Mucosa of stomach (tissue), 1 donor: ENCODE results near the gene VSIG2.
A peak's percentile ranks its signal among the peaks of the same experiment; 100 is the strongest.
"Not testable (repeated sequence)": the region's sequence is repeated elsewhere in the genome, so short reads cannot be mapped to it uniquely, and the experiment has no call there.

Experiments used
- H3K27me3 ChIP-seq: one replicate; pipeline ENCODE4 v1.7.0; 2013; ENCODE audit warnings: mild to moderate bottlenecking, low read length; ENCODE audit not compliant: control insufficient read depth, insufficient read depth
- H3K36me3 ChIP-seq: one replicate; pipeline ENCODE4 v1.7.0; 2013; ENCODE audit warnings: low read length; ENCODE audit not compliant: control insufficient read depth, insufficient read depth
- H3K4me1 ChIP-seq: one replicate; pipeline ENCODE4 v1.7.0; 2013; ENCODE audit warnings: mild to moderate bottlenecking, low read length; ENCODE audit not compliant: control insufficient read depth, insufficient read depth
- H3K4me3 ChIP-seq: one replicate; pipeline ENCODE4 v1.7.0; 2013; ENCODE audit warnings: low read length
- H3K9ac ChIP-seq: one replicate; pipeline ENCODE4 v1.7.0; 2013; ENCODE audit warnings: mild to moderate bottlenecking, low read length, moderate library complexity
- H3K9me3 ChIP-seq: one replicate; pipeline ENCODE4 v1.7.0; 2013; ENCODE audit warnings: mild to moderate bottlenecking, low read length, moderate library complexity; ENCODE audit not compliant: control insufficient read depth
- donor health status: Pancreatic carcinoma.

VSIG2 gene

DNA sequence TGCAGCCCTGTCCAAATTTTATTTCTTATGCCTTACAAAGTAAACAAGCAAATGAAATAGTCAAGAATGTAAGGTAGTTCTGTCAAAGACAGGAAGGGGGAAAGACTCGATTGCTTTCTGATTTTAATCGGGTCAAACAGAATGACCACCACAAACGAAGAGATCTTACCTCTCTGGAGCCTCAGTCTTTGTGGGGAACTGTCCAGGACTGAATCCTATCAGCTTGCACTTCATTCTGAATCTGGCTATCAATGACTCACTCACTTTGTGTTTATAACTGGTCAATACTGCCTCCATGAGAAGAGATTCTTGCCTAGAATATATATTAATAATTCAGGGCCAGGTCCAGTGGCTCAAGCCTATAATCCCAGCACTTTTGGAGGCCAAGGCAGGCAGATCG is 30.9 kb upstream of the VSIG2 start:
- H3K9me3 ChIP-seq: no peaks in the 10 kb centered on the region
- no peak overlapping the region for H3K9ac ChIP-seq
- no peak overlapping the region for H3K4me3 ChIP-seq
- no peaks in the 10 kb centered on the region for H3K27me3 ChIP-seq
- peaks cover 11% of the 10 kb centered on the region for H3K4me1 ChIP-seq
- H3K36me3 ChIP-seq: no peaks in the 10 kb centered on the region

DNA sequence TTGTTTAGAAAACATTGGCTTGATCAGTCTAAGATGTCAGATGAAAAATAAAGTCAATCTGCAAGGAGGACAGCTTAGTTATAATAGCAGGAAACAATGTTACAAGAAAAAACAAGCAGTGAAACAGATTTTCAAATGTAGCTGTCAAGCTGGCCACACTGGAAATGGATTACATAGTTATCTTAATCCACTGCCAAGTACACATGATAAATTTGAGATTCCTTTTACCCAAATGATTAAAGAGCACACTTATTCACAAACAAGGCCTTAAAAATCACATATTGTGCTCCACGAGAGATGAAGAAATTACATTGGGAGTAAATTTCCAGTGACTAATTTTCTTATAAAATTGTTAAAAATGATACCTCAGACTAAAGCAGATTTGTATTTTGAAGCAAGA is 27.5 kb upstream of the VSIG2 start:
- Histone ChIP-seq H3K27me3 (no peaks in the 10 kb centered on the region), H3K4me3 (no peak overlapping the region), H3K36me3 (no peaks in the 10 kb centered on the region), H3K9me3 (no peaks in the 10 kb centered on the region), H3K9ac (no peak overlapping the region), H3K4me1 (peaks cover 11% of the 10 kb centered on the region)

DNA sequence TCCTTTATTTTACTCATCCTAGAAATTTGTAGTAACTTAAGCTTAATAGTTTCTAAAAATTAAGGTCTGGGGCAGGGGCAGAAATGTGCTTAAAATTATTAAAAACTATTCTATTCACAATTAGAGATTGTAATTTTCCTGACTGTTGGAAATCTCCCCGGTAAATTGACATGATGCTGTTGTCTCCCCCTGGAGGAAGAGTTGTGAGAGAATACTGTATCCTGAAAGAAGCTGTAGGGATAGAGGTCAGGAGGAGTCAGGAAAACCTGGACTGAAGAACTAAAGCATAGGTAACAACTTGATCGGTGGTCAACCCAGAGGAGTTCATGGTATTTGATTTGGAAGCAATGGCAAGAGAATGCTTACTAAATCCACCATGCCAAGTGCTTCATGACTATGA is 26.2 kb upstream of the VSIG2 start:
- H3K4me3 ChIP-seq: no peak overlapping the region
- peaks cover 5% of the 10 kb centered on the region for H3K4me1 ChIP-seq
- H3K36me3 ChIP-seq: no peaks in the 10 kb centered on the region
- no peak overlapping the region for H3K9ac ChIP-seq
- H3K9me3 ChIP-seq: no peaks in the 10 kb centered on the region
- no peaks in the 10 kb centered on the region for H3K27me3 ChIP-seq

- no peaks in the 10 kb centered on the region for H3K27me3 ChIP-seq
- no peak overlapping the region for H3K9ac ChIP-seq
- H3K36me3 ChIP-seq: no peaks in the 10 kb centered on the region
- no peaks in the 10 kb centered on the region for H3K9me3 ChIP-seq
- H3K4me1 ChIP-seq: no peaks in the 10 kb centered on the region
- no peak overlapping the region for H3K4me3 ChIP-seq
Measured at GRCh38 chr11:124776865-124777645, 25.0 kb upstream of the VSIG2 start.

GRCh38 chr11:124770959-124771358 is 18.9 kb upstream of the VSIG2 start:
- not testable (repeated sequence) for H3K27me3 ChIP-seq, H3K9me3 ChIP-seq, H3K4me3 ChIP-seq, H3K9ac ChIP-seq, H3K36me3 ChIP-seq, H3K4me1 ChIP-seq

- H3K27me3 ChIP-seq: no peaks in the 10 kb centered on the region
- peaks cover 8% of the 10 kb centered on the region for H3K4me1 ChIP-seq
- no peak overlapping the region for H3K9ac ChIP-seq
- H3K4me3 ChIP-seq: no peak overlapping the region
- no peaks in the 10 kb centered on the region for H3K36me3 ChIP-seq
- H3K9me3 ChIP-seq: no peaks in the 10 kb centered on the region
Measured at GRCh38 chr11:124769806-124770774, 18.0 kb upstream of the VSIG2 start.

DNA sequence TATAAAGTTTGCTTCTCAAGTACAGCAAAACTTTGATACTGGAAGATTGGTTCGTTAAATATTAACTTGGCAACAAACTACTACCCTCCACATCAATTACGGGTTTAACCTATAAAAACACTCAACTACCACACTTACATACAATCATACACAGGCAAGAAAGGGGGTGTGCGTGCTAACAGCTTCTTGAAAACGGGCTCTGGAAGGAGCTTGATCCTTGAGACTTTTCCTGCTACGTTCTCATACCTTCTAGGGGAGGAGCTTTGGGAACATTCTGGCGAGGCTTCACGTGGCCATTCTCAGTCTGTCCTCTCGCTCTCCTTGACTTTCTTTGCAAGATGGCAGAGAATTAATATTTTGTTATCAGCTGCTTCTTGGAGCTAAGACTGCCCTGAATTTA is 16.9 kb upstream of the VSIG2 start:
- Histone ChIP-seq H3K9me3 (no peaks in the 10 kb centered on the region), H3K36me3 (no peaks in the 10 kb centered on the region), H3K27me3 (no peaks in the 10 kb centered on the region), H3K4me1 (peaks cover 9% of the 10 kb centered on the region), H3K9ac (no peak overlapping the region), H3K4me3 (no peak overlapping the region)

DNA sequence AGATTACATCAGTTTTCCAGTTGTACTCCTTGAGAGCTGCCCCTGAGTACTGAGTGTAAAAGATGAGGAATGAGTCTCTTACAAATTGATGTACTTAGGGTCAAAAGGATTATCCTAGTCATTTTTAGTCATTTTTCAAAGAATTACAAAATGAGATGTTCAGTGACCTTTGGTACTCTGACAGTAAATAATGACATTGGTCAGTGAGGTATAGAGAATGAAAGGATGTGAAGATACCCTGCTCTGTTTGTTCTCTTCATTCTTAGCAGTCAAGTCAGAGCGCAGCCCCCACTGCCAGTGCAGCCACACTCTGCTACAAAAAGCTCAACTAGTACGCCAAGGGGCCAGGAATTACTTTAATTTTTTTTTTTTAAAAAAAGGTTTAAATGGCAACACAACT is 14.1 kb upstream of the VSIG2 start:
- Histone ChIP-seq H3K4me1 (peaks cover 25% of the 10 kb centered on the region), H3K27me3 (peaks cover 7% of the 10 kb centered on the region), H3K4me3 (no peak overlapping the region), H3K9ac (no peak overlapping the region), H3K36me3 (no peaks in the 10 kb centered on the region), H3K9me3 (no peaks in the 10 kb centered on the region)

DNA sequence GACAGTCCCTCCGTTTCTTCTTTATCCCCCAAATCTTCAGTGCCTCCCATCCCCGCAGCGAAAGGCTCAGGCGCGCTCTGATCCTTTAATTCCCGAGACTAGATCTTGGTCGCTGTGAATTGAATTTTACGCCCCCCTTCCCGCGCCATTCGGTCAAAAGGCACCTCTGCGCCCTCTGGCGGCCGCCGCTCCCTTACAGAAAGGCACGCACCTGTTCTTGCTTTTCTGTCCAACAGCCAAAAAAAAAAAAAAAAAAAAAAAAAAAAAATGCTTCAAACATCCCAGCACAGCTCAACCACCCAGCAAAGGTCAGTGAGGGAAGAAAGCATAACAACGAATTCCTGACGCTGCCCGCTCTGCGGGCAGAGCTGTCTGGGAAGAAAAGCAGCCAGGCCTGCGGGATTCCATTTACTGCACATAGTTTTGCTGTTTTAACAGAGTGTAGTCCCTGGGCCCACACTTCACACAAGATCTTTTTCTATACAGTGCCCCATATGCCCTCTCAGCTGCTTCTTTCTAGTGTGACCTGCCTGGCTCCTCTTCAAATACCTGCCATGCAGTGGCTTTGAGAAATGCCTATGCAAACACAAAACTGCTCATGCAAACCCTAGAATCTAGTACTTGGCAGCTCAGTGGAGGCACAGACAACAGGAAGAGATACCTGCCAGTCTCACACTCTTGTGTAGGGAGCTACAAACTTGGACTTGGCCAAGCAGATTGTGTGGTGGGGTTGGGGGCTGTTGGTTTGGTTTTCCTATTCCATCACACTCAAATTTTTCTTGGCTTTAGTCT is 11.3 kb upstream of the VSIG2 start:
- no peaks in the 10 kb centered on the region for H3K36me3 ChIP-seq
- H3K9ac ChIP-seq: peak overlapping the region; percentile 58
- peak overlapping the region; percentile 47 for H3K4me3 ChIP-seq
- no peaks in the 10 kb centered on the region for H3K9me3 ChIP-seq
- H3K4me1 ChIP-seq: peaks cover 42% of the 10 kb centered on the region
- peaks cover 35% of the 10 kb centered on the region for H3K27me3 ChIP-seq

DNA sequence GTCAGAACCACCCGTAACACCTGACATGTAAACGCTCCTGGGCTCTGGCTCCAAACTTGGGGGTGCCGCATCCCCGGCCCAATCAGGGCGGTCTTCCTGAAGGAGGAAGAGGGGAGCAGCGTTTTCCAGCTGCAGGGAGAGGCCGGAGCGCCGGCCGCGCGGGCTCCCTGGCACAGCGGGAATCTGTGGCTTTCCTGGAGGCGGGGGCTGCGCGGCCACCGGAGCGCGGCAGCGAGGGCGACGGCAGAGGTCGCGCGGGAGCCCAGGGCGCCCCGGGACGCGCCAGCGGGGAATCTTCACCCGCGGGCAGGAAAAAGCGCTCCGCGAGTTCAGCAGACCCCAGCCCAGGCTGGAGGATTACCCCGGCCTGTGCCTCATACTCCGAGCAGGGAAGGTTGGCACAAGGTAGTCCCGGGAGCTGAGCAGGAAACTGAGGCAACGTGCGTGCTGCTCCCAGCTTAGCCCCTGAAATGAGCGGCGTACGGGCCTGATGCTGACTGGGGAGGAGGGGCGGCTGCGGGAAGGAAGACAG is 10.6 kb upstream of the VSIG2 start:
- peak overlapping the region; percentile 58 for H3K9ac ChIP-seq
- H3K9me3 ChIP-seq: no peaks in the 10 kb centered on the region
- peak overlapping the region; percentile 47 for H3K4me3 ChIP-seq
- peaks cover 37% of the 10 kb centered on the region for H3K27me3 ChIP-seq
- H3K4me1 ChIP-seq: peaks cover 49% of the 10 kb centered on the region
- no peaks in the 10 kb centered on the region for H3K36me3 ChIP-seq

DNA sequence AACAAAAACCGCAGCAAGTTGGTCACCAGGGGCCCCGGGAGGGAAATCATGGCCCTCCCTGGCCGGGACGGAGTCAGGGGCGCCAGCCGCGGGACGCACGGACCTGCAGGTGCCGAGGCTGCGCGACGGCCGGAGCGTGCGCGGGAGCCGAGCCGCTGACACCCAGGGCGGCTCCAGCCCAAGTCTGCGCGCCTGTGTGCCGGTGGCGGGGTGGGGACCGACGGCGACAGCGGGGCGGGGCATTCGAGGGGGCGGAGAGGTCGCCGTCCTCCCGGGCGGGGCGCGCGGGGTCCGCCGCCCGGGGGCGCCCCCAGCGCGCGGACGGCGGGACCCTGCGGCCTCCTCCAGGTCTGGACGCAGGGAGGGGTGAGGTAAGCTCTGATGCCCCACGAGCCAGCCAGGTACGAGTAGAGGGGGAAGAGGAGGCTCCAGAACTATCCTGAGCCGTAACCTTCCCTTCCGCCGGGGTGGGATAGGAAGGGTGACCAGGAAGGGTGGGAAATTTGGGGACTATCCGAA is 10.1 kb upstream of the VSIG2 start, which contains the start of gene ESAM:
ESAM (minus strand) TSS at position 186 of the 519 bp plus-strand sequence; CDS start at position 50, 136 bp downstream.
- no peaks in the 10 kb centered on the region for H3K9me3 ChIP-seq
- peaks cover 50% of the 10 kb centered on the region for H3K4me1 ChIP-seq
- H3K4me3 ChIP-seq: peak within 1 kb of the TSS; percentile 47
- peak within 1 kb of the TSS; percentile 61 for H3K9ac ChIP-seq
- no peaks in the 10 kb centered on the region for H3K36me3 ChIP-seq
- peaks cover 37% of the 10 kb centered on the region for H3K27me3 ChIP-seq
